Neutrophil (primary cell): Measurements from ENCODE around the gene MPP2.
"Not testable (repeated sequence)": the region's sequence is repeated elsewhere in the genome, so short reads cannot be mapped to it uniquely, and the experiment has no call there.

Experiments
- H3K27ac ChIP-seq: fragments of 200-600 bp; sonication (generic); 2 replicates; pipeline ENCODE4 v1.5.1; 2016; ENCODE audit warnings: mild to moderate bottlenecking, moderate library complexity
- H3K27me3 ChIP-seq: fragments of 200-600 bp; sonication (generic); 2 replicates; pipeline ENCODE4 v1.6.0; 2016; ENCODE audit warnings: mild to moderate bottlenecking
- H3K36me3 ChIP-seq: fragments of 200-600 bp; sonication (generic); 2 replicates; pipeline ENCODE4 v1.5.1; 2017
- H3K4me1 ChIP-seq, 2 experiments: fragments of 200-600 bp in 1 of 2; sonication (generic) in 1 of 2; 1 replicate in 1 of 2; 2 replicates in 1 of 2; pipeline versions ENCODE4 v1.5.1 to v1.6.1; 2013 to 2016; ENCODE audit warnings: low read depth in 1 of 2, low read length in 1 of 2, mild to moderate bottlenecking in 1 of 2, moderate library complexity in 1 of 2; ENCODE audit not compliant: control insufficient read depth in 1 of 2, insufficient read depth in 1 of 2
- H3K4me3 ChIP-seq, 2 experiments: fragments of 200-600 bp in 1 of 2; sonication (generic) in 1 of 2; 1 replicate in 1 of 2; 2 replicates in 1 of 2; pipeline ENCODE4 v1.5.1; 2013 to 2016; ENCODE audit warnings: low read depth in 1 of 2, low read length in 1 of 2, mild to moderate bottlenecking in 1 of 2, moderate library complexity in 1 of 2
- H3K9me3 ChIP-seq: fragments of 200-600 bp; sonication (generic); 2 replicates; pipeline ENCODE4 v1.5.1; 2016
- CTCF ChIP-seq: fragments of 200-600 bp; sonication (generic); IDR thresholded peaks from 2 replicates; pipeline ENCODE4 v1.5.1; 2016; ENCODE audit warnings: antibody characterized with exemption

The MPP2 gene

GRCh38 chr17:43875476-43876147 is 31.7 kb downstream of the MPP2 start:
- Histone ChIP-seq H3K9me3 (no peaks in the 10 kb centered on the region), H3K4me3 (no peak overlapping the region), H3K36me3 (no peaks in the 10 kb centered on the region), H3K4me1 (no peaks in the 10 kb centered on the region), H3K27me3 (peaks cover 7% of the 10 kb centered on the region), H3K27ac (no peak overlapping the region)
- no peak for TF ChIP-seq CTCF

- no peak overlapping the region for H3K27ac ChIP-seq
- peaks cover 13% of the 10 kb centered on the region for H3K27me3 ChIP-seq
- H3K9me3 ChIP-seq = no peaks in the 10 kb centered on the region
- H3K4me3 ChIP-seq = no peak overlapping the region
- no peaks in the 10 kb centered on the region for H3K4me1 ChIP-seq
- H3K36me3 ChIP-seq = no peaks in the 10 kb centered on the region
- no peak for TF ChIP-seq CTCF
Measured at GRCh38 chr17:43874293-43874692, 33.0 kb downstream of the MPP2 start.

- TF ChIP-seq CTCF = no peak
- H3K4me1 ChIP-seq = no peaks in the 10 kb centered on the region
- H3K27me3 ChIP-seq = peaks cover 13% of the 10 kb centered on the region
- no peaks in the 10 kb centered on the region for H3K9me3 ChIP-seq
- no peaks in the 10 kb centered on the region for H3K36me3 ChIP-seq
- no peak overlapping the region for H3K4me3 ChIP-seq
- H3K27ac ChIP-seq = no peak overlapping the region
Measured at GRCh38 chr17:43873815-43874214, 33.5 kb downstream of the MPP2 start.

GRCh38 chr17:43873091-43873490 is 34.2 kb downstream of the MPP2 start:
- Histone ChIP-seq H3K4me1 (no peaks in the 10 kb centered on the region), H3K4me3 (no peak overlapping the region), H3K27me3 (peaks cover 13% of the 10 kb centered on the region), H3K27ac (no peak overlapping the region), H3K36me3 (no peaks in the 10 kb centered on the region), H3K9me3 (no peaks in the 10 kb centered on the region)
- no peak for TF ChIP-seq CTCF

- Histone ChIP-seq H3K4me3 (no peak overlapping the region), H3K27me3 (peaks cover 13% of the 10 kb centered on the region), H3K4me1 (no peaks in the 10 kb centered on the region), H3K36me3 (no peaks in the 10 kb centered on the region), H3K27ac (no peak overlapping the region), H3K9me3 (no peaks in the 10 kb centered on the region)
- no peak for TF ChIP-seq CTCF
Measured at GRCh38 chr17:43871946-43872690, 35.2 kb downstream of the MPP2 start.

- not testable (repeated sequence) for H3K4me3 ChIP-seq, H3K9me3 ChIP-seq, H3K36me3 ChIP-seq, H3K27ac ChIP-seq, H3K4me1 ChIP-seq
- peaks cover 13% of the 10 kb centered on the region for H3K27me3 ChIP-seq
Measured at GRCh38 chr17:43869031-43869430, 38.3 kb downstream of the MPP2 start.
